HG03432 (cell line): ENCODE measurements around the gene RIMBP2.

ENCODE experiments used
- ATAC-seq: cut with Tn5 transposase; IDR thresholded peaks from one replicate; pipeline ENCODE4 v1.9.1; 2021; ENCODE audit warnings: mild to moderate bottlenecking, moderate library complexity; ENCODE audit not compliant: unreplicated experiment

Gene RIMBP2

DNA sequence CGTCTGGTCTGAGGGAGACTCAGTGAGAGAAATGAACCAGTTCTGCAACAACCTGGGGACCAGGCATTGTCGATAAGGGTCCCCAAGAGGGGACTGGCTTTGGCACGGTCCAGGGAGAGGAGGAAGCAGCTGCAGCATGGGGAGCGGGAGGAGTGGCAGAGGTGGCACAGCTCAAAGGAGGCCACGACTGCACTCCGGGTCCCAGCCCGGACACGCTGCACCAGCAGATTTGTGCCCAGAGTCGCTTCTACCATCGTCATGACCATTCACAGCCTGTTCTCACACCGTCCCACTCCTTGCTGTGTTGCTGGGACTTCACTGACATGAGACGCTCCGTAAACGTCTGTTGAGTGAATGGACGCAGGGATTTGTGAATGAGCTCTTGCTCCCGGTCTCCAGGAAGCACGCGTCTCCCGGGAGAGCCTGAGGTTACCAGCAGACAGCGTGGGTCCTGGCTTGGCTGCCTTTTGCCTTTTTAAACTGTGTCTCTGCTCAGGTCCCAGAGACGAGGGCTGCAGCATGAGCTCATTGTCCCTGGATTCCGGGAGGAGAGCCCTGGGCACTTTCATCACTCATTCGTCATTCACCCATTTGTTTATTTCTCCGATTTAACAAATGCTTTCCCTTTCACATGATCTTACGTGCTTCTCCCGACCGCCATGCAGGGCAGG is 241.4 kb downstream of the RIMBP2 start:
- ATAC-seq: no peak

DNA sequence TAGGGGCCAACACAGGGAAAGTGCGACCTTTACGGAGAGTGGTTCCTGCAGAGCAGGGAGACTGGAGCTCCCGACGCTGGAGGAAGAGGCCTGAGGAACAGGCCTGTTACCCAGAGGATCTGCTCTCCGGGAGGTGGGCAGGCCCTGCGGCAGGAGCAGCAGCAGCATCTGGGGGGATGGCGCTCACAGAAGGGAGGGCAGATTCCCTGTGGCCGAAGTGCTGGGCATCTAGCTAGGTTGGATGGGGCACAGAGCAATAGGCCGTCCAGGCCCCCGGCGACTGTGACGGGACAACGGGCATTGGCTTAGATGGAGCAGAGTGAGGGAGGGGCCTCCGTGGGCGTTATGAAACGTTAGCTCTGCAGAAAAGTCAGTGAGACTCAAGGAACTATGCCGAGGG is 242.8 kb downstream of the RIMBP2 start:
- no peak for ATAC-seq

- ATAC-seq: no peak
Observed at GRCh38 chr12:130470969-130471368, 245.1 kb downstream of the RIMBP2 start.

- ATAC-seq: no peak
Observed at GRCh38 chr12:130469552-130469951, 246.5 kb downstream of the RIMBP2 start.

DNA sequence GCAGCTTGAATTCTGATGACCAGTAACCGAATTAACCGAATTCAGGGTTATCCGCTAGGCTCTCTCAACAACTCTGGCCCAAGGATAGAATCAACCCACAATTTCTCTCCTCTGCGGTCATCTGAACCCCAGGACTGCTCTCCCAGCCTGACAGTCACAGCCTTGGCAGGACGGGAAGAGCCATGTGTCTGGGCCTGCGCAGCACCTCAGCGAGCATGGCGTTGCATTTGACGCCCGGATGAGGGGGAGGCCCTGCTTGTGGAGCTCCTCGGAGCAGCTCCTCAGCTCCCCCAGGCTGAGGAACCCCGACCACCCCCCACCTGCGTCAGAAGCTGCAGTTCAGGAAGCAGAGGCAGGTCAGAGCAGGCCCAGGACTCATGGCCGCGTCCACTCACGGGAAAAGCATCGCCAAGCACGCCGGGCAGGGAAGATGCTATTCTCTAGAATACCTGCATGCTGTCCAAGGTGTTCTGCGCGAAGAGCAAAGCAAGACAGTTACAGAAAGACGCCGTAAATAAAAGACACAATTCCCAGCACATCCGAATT is 247.3 kb downstream of the RIMBP2 start:
- no peak for ATAC-seq

DNA sequence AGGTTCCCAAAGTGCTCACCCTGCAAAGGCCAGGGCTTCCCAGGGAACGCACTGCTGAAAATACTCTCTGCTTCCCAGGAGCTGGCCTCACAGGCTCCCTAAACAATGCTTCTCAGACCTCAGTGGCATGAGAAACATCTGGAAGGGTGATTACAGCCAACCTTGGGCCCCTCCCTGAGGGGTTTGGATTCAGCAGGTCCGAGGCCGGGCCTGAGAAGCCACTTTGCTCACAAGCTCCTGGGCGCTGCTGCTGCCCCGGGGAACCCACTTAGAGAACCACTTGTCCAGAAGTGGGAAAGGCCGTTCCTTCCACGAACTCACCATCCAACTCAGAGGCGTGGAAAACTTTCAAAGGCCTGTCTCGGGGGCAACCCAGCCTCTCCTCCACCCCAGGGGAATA is 247.9 kb downstream of the RIMBP2 start:
- ATAC-seq: no peak

DNA sequence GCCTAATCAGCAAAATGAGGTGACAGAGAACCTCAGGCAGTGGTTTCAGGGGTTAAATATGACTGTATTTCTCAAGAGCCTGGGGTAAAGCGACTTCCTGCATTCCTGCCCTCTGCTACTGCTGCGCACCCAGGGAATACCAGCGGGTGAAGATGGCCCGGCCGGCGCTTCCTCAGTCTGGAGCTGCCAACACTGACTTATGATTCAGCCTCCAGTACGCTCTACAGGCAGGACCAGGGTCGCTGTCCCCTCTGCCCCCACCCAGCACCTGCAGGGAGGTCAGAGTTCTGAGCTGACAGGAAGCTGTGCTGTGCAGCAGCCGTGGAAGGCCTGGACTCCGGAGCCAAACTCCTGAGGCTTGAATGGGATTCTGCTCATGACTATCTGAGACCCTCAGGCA is 250.5 kb downstream of the RIMBP2 start:
- ATAC-seq: no peak

- ATAC-seq: no peak
Observed at GRCh38 chr12:130465046-130465445, 251.1 kb downstream of the RIMBP2 start.

- no peak for ATAC-seq
Observed at GRCh38 chr12:130463818-130464670, 252.1 kb downstream of the RIMBP2 start.

GRCh38 chr12:130463275-130463658 is 252.8 kb downstream of the RIMBP2 start:
- no peak for ATAC-seq

GRCh38 chr12:130462558-130463274 is 253.4 kb downstream of the RIMBP2 start:
- ATAC-seq: no peak

GRCh38 chr12:130461839-130462557 is 254.1 kb downstream of the RIMBP2 start:
- no peak for ATAC-seq

GRCh38 chr12:130461447-130461815 is 254.7 kb downstream of the RIMBP2 start:
- no peak for ATAC-seq

GRCh38 chr12:130460611-130461446 is 255.3 kb downstream of the RIMBP2 start:
- ATAC-seq: no peak

DNA sequence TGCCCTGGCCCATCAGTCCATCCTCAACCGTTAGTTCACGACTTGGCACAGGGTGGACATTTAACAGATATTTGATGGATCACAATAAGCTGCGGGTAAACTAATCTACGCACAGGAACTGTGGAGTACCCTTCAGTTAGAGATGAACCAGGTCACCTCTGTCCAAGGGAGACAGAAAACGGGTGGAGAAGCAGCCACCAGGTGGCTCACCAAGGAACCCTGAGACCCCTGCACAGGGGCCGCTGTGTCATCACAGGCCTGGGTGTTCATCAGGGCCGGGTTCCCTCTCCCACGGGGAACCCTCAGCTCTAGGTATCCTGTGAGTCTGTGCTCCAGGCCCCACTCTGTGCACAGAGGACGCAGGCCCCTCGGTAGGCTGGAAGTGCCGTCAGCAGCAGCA is 256.2 kb downstream of the RIMBP2 start:
- ATAC-seq: no peak

DNA sequence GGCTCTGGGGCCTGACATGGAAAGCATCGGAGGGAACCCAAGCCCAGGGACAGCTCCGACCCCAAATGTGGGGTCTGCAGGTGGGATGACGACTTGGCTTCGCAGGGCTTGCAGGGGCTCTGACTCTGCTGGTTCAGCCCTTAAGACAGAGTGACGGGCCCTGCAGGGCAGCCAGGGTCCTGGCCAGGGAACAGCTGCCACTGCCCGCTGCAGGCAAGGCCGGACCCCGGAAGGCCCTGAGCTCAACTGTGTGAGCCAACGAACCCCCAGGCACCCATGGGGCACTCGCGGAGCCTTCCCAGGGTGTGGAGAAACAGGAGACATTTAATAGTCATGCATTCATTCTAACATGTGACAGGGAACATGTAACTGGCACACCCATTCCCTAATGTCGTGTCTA is 257.8 kb downstream of the RIMBP2 start:
- ATAC-seq: no peak

DNA sequence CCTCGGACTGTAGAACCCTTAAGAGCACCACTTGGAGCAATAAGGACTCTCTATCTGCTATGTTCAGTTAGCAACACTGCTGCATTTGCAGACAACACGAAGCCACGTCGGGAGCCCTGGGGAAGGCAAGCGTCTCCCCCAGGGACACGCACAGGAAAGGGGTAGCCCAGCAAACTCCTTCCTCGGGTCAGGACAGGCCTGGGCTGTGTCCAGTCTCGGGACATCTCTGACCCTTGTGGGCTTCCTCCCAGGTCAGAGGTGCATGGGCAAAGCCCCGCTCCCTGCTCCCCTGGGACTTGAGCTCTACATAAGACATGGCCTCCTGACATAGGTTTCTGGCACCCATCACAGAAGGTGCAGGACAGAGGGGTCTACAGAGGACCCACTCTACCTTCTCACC is 258.9 kb downstream of the RIMBP2 start:
- ATAC-seq: no peak

DNA sequence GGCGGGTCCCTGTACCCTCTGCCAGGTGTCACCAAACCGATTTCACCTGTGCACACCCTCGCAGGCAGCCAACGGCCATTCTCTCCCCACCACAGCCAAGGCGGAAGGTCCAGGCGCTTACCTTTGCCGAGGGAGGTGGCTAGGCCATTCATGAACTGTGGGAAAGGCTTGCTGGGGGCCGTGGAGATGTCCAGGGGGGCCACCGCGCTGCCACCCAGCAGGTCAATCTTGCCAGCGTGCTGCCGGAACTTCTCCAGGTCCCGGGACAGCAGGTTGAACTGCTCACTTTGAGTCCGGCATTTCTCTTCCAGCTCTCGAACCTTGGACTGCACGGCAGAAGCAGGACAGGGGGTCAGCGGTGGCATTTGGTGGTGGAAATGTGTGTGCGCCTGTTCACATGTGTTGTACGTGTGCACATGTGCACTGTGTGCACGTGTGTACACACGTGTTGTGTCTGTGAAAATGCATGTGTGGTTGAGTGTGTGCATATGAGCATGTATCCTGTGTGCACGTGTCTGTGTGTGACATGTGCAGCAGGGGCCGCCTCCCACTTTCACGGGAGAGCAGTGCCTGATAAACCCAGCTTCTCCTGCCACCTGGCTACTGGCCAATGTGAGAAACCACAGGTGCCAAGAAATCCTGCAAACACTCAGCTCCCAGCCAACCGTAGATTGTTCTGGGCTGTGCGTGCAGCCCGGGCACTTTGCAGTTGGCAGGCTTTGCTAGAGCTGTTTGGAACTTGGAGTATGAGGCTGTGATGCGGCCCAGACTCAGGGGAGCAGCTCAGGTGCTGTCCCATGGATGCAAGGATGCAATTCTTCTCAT is 259.5 kb downstream of the RIMBP2 start:
- no peak for ATAC-seq

GRCh38 chr12:130455161-130455560 is 260.9 kb downstream of the RIMBP2 start:
- ATAC-seq: no peak
